Spleen (tissue), 7 donors: ENCODE measurements around the gene CCL8.

Experiments
- CTCF ChIP-seq, 11 experiments: fragments of 200-600 bp in 7 of 11; fragments of 450-650 bp in 4 of 11; sonication (generic) in 4 of 11; IDR thresholded peaks in 8 of 11; conservative IDR thresholded peaks in 3 of 11; 1 replicate in 7 of 11; 2 replicates in 4 of 11; pipeline versions ENCODE4 v1.4.0 to v1.8.0; 2016 to 2021; ENCODE audit warnings: antibody characterized with exemption in 11 of 11, inconsistent platforms in 4 of 11, mild to moderate bottlenecking in 1 of 11
- POLR2A ChIP-seq, 3 donors: fragments of 450-650 bp; IDR thresholded peaks; one replicate each; pipeline ENCODE4 v1.5.1; 2017; ENCODE audit warnings: antibody characterized with exemption in 3 of 3, mild to moderate bottlenecking in 1 of 3
- donor health status: DM: no; HTN: no; CAD: no; lungs with moderate emphysema.
- donor health status: DM: no; HTN: no; CAD: no.
- donor health status: DM: no; HTN: no; CAD: no.

DNA sequence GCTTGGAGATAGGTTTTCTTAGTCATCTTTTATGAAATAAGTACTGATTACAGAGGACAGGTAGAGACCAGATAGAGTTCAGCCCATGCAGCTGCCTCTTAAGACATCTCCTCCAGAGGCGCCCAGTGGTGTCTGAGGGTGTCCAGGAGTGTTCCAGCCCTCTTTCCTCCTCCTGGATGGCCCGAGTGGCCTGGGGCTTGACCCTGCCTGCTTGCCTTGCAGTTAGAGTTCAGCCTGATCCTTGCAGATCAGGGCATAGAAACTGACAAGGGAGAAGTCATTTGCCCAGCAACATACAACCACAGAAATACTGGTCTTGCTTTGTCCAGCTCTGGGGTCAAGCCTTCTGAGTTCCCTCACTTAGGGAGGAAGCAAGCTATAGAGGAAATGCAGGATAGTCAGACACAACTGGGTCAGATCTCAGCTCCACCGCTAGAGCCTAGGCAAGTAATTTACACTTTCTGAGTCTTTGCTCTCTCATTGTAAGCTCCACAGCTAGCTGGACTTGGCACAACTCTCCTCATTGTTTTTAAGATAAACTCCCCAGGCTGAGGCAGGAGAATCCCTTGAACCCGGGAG lies 47.4 kb downstream of the CCL8 start:
- TF ChIP-seq CTCF (IDR thresholded peaks at IDR 0.05 in 8 of 11, conservative IDR thresholded peaks at IDR 0.05 in 3 of 11) (no peak), POLR2A (IDR thresholded peaks at IDR 0.05) (no peak)
